ENCODE results near the gene RPL21. TPM values are rescaled to one million over a fixed set of nuclear protein-coding genes. Genes with fewer than 3 reads are reported as not detected.

Gene RPL21
- total and polyA plus RNA-seq, 2 donors (not counting 1 experiment from before 2014, with no cell fraction given), result 831 to 1,841 TPM

DNA sequence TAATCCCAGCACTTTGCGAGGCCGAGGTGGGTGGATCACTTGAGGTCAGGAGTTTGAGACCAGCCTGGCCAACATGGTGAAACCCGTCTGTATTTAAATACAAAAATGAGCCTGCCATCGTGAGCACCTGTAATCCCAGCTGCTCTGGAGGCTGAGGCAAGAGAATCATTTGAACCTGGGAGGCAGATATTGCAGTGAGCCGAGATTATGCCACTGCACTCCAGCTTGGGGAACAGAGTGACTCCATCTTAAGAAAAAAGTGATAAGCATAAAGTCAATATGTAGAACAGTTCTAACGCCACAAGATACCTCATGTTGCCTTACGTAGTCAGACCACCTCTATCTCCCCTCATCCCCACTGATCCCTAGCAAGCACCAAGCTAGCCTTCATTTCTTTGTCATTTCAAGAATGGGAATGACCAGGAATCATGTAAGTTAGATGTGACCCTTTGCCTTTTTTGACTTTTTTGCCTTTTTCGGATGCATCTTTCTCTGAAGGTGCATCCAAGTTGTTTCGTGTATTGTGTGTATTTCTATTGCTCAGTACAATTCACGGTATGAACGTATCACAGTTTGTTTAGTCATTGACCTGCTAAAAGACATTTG, 6.4 kb downstream of the RPL21 start:
- no peak overlapping the region for H2AFZ ChIP-seq (ENCODE audit: low read length)
- peaks cover 3% of the 10 kb centered on the region for H3K4me1 ChIP-seq (ENCODE audit: control insufficient read depth, extremely low read depth, insufficient read depth, low read length)
- no peak overlapping the region for H3K4me2 ChIP-seq (ENCODE audit: extremely low read depth, insufficient read depth, low read length)
- DNase-seq (ENCODE audit: low read depth in 2 of 2), result no peak
- H4K20me1 ChIP-seq (ENCODE audit: control insufficient read depth, extremely low read depth, insufficient read depth, low read length), result no peaks in the 10 kb centered on the region
- no peak overlapping the region for H3K4me3 ChIP-seq (replicated peaks in 1 of 4; ENCODE audit: control extremely low read depth in 1 of 4, insufficient read depth in 1 of 4, low read depth in 3 of 4, low read length in 4 of 4)
- no peaks in the 10 kb centered on the region for H3K9me3 ChIP-seq (ENCODE audit: control insufficient read depth, insufficient read depth, low read depth, low read length)
- H3K36me3 ChIP-seq (ENCODE audit: control insufficient read depth, insufficient read depth, low read length), result peaks cover 2% of the 10 kb centered on the region
- no peak for TF ChIP-seq EZH2 (IDR thresholded peaks at IDR 0.05; ENCODE audit: low read length, missing control alignments)
- TF ChIP-seq, protein P1, sequence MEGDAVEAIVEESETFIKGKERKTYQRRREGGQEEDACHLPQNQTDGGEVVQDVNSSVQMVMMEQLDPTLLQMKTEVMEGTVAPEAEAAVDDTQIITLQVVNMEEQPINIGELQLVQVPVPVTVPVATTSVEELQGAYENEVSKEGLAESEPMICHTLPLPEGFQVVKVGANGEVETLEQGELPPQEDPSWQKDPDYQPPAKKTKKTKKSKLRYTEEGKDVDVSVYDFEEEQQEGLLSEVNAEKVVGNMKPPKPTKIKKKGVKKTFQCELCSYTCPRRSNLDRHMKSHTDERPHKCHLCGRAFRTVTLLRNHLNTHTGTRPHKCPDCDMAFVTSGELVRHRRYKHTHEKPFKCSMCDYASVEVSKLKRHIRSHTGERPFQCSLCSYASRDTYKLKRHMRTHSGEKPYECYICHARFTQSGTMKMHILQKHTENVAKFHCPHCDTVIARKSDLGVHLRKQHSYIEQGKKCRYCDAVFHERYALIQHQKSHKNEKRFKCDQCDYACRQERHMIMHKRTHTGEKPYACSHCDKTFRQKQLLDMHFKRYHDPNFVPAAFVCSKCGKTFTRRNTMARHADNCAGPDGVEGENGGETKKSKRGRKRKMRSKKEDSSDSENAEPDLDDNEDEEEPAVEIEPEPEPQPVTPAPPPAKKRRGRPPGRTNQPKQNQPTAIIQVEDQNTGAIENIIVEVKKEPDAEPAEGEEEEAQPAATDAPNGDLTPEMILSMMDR (conservative IDR thresholded peaks at IDR 0.05 in 1 of 2, IDR thresholded peaks at IDR 0.05 in 1 of 2; ENCODE audit: low read depth in 1 of 2, low read length in 2 of 2), result no peak
- H3K79me2 ChIP-seq (ENCODE audit: control insufficient read depth, insufficient read depth, low read length), result peaks cover 33% of the 10 kb centered on the region
- H3K9ac ChIP-seq (ENCODE audit: insufficient read depth, low read length), result no peak overlapping the region
- H3K27ac ChIP-seq (ENCODE audit: insufficient read depth, low read length), result no peak overlapping the region
- H3K27me3 ChIP-seq (ENCODE audit: control insufficient read depth, insufficient read depth, low read length), result no peaks in the 10 kb centered on the region

- H2AFZ ChIP-seq (ENCODE audit: low read length), result no peak overlapping the region
- no peaks in the 10 kb centered on the region for H3K27me3 ChIP-seq (ENCODE audit: control insufficient read depth, insufficient read depth, low read length)
- H3K79me2 ChIP-seq (ENCODE audit: control insufficient read depth, insufficient read depth, low read length), result peaks cover 22% of the 10 kb centered on the region
- no peaks in the 10 kb centered on the region for H4K20me1 ChIP-seq (ENCODE audit: control insufficient read depth, extremely low read depth, insufficient read depth, low read length)
- H3K27ac ChIP-seq (ENCODE audit: insufficient read depth, low read length), result no peak overlapping the region
- no peak overlapping the region for H3K4me3 ChIP-seq (replicated peaks in 1 of 4; ENCODE audit: control extremely low read depth in 1 of 4, insufficient read depth in 1 of 4, low read depth in 3 of 4, low read length in 4 of 4)
- no peak overlapping the region for H3K4me2 ChIP-seq (ENCODE audit: extremely low read depth, insufficient read depth, low read length)
- H3K9me3 ChIP-seq (ENCODE audit: control insufficient read depth, insufficient read depth, low read depth, low read length), result no peaks in the 10 kb centered on the region
- DNase-seq (ENCODE audit: low read depth in 2 of 2), result no peak
- H3K36me3 ChIP-seq (ENCODE audit: control insufficient read depth, insufficient read depth, low read length), result peaks cover 2% of the 10 kb centered on the region
- TF ChIP-seq, protein P1 (conservative IDR thresholded peaks at IDR 0.05 in 1 of 2, IDR thresholded peaks at IDR 0.05 in 1 of 2; ENCODE audit: low read depth in 1 of 2, low read length in 2 of 2), result no peak
- TF ChIP-seq EZH2 (IDR thresholded peaks at IDR 0.05; ENCODE audit: low read length, missing control alignments), result no peak
- no peak overlapping the region for H3K9ac ChIP-seq (ENCODE audit: insufficient read depth, low read length)
- H3K4me1 ChIP-seq (ENCODE audit: control insufficient read depth, extremely low read depth, insufficient read depth, low read length), result peaks cover 3% of the 10 kb centered on the region
Measured at GRCh38 chr13:27258637-27259386, 7.5 kb downstream of the RPL21 start.

- H3K9ac ChIP-seq (ENCODE audit: insufficient read depth, low read length), result no peak overlapping the region
- H4K20me1 ChIP-seq (ENCODE audit: control insufficient read depth, extremely low read depth, insufficient read depth, low read length), result no peaks in the 10 kb centered on the region
- H3K9me3 ChIP-seq (ENCODE audit: control insufficient read depth, insufficient read depth, low read depth, low read length), result no peaks in the 10 kb centered on the region
- peaks cover 9% of the 10 kb centered on the region for H3K4me1 ChIP-seq (ENCODE audit: control insufficient read depth, extremely low read depth, insufficient read depth, low read length)
- no peak overlapping the region for H3K27ac ChIP-seq (ENCODE audit: insufficient read depth, low read length)
- H3K79me2 ChIP-seq (ENCODE audit: control insufficient read depth, insufficient read depth, low read length), result peaks cover 12% of the 10 kb centered on the region
- TF ChIP-seq, protein P1 (conservative IDR thresholded peaks at IDR 0.05 in 1 of 2, IDR thresholded peaks at IDR 0.05 in 1 of 2; ENCODE audit: low read depth in 1 of 2, low read length in 2 of 2), result no peak
- TF ChIP-seq EZH2 (IDR thresholded peaks at IDR 0.05; ENCODE audit: low read length, missing control alignments), result no peak
- no peak overlapping the region for H3K4me3 ChIP-seq (replicated peaks in 1 of 4; ENCODE audit: control extremely low read depth in 1 of 4, insufficient read depth in 1 of 4, low read depth in 3 of 4, low read length in 4 of 4)
- H3K4me2 ChIP-seq (ENCODE audit: extremely low read depth, insufficient read depth, low read length), result no peak overlapping the region
- H3K27me3 ChIP-seq (ENCODE audit: control insufficient read depth, insufficient read depth, low read length), result no peaks in the 10 kb centered on the region
- peaks cover 2% of the 10 kb centered on the region for H3K36me3 ChIP-seq (ENCODE audit: control insufficient read depth, insufficient read depth, low read length)
- H2AFZ ChIP-seq (ENCODE audit: low read length), result no peak overlapping the region
- no peak for DNase-seq (ENCODE audit: low read depth in 2 of 2)
Measured at GRCh38 chr13:27259831-27260230, 8.5 kb downstream of the RPL21 start.

Data from fibroblast of lung (primary cell).